IPS-15b (cell line): ENCODE measurements around the gene UBL7.
"Not testable (repeated sequence)": the region's sequence is repeated elsewhere in the genome, so short reads cannot be mapped to it uniquely, and the experiment has no call there.

ENCODE experiments used
- H3K27me3 ChIP-seq: one replicate; pipeline ENCODE4 v1.6.1; 2013; ENCODE audit warnings: low read length; ENCODE audit not compliant: control insufficient read depth, insufficient read depth
- H3K36me3 ChIP-seq: one replicate; pipeline ENCODE4 v1.6.1; 2013; ENCODE audit warnings: low read length; ENCODE audit not compliant: control insufficient read depth, insufficient read depth
- H3K4me1 ChIP-seq: one replicate; pipeline ENCODE4 v1.6.1; 2013; ENCODE audit warnings: mild to moderate bottlenecking, low read length; ENCODE audit not compliant: control insufficient read depth, insufficient read depth
- H3K4me3 ChIP-seq: one replicate; pipeline ENCODE4 v1.5.1; 2013; ENCODE audit warnings: low read depth, low read length
- H3K9ac ChIP-seq: one replicate; pipeline ENCODE4 v1.6.1; 2013; ENCODE audit warnings: low read depth, mild to moderate bottlenecking, low read length
- H3K9me3 ChIP-seq: one replicate; pipeline ENCODE4 v1.6.1; 2013; ENCODE audit warnings: mild to moderate bottlenecking, low read length; ENCODE audit not compliant: control insufficient read depth, insufficient read depth

Gene UBL7

DNA sequence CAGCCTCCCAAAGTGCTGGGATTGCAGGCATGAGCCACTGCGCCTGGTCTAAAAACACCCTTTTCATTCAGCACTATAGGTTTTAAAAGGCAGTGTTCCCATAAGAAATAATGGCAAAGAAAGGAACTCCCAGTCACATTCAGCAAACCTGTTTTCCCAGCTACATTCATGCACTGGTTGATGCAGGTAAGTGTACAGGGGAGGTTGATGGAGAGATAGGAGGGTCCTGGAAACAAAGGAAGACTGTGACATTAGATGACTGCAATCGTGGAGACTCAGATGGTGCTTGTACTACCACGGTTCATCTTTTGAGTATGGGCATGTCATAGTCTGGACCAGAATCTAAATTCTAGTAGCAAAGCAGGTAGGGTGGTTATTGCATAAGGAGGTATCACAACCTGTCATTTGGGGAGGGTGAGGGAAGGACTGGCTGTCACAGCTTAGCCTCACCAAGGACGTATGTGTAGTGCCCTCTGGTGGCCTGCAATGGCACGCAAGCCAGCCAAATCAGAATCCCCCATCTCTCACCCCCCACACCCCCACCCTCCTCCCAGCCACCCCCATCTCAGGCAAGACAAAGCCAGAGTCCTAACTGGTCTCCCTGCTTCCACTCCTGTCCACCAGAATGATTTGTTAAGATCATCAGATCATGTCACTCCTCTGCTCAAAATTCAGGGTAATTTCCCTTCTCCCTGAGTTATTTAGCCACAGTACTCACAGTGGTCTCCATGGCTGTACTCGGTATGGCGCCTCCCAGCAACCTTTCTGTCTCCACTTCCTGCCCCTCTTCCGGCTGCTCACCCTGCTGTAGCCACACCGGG lies 28.8 kb upstream of the UBL7 start:
- Histone ChIP-seq H3K4me1 (no peaks in the 10 kb centered on the region), H3K27me3 (no peaks in the 10 kb centered on the region), H3K9ac (no peak overlapping the region), H3K9me3 (no peaks in the 10 kb centered on the region), H3K36me3 (no peaks in the 10 kb centered on the region), H3K4me3 (peak overlapping the region; percentile 19)

DNA sequence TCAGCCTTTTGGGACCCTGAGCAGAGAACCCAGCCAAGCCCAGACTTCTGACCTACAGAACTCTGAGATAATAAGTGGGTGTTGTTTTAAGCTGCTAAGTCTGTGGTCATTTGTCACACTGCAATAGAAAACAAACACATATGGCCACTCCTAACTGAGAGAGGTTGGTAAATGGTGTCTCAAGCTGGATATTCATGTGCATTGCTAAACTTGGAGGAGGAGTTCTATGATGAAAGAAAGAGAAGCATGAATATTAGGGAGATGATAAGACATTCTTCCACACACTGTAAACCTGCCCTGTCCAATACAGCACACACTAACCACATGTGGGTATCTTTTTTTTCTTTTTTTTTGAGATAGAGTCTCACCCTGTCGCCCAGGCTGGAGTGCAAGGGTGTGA lies 27.8 kb upstream of the UBL7 start:
- Histone ChIP-seq H3K9ac (no peak overlapping the region), H3K36me3 (no peaks in the 10 kb centered on the region), H3K9me3 (no peaks in the 10 kb centered on the region), H3K4me3 (no peak overlapping the region), H3K4me1 (no peaks in the 10 kb centered on the region), H3K27me3 (no peaks in the 10 kb centered on the region)

DNA sequence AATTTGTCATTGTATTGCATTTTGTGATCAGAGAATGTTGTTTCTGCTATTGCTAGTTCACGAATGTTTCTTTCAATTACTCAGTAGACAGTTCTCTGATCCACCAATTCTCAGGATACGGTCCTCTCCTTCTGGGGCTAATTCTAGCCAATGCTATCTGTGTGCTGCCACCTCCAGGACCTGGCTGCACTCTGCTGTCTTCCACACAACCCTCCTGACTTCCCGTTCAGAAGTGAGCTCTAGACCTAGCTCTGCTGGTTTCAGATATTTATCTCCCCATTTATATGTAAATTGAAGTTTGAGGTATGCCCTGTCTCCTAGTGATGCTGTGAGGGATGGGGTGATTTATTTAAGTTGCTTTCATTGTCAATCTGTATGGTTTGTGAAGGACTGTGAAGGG lies 21.7 kb upstream of the UBL7 start:
- Histone ChIP-seq H3K4me3 (no peak overlapping the region), H3K9me3 (no peaks in the 10 kb centered on the region), H3K4me1 (peaks cover 4% of the 10 kb centered on the region), H3K27me3 (no peaks in the 10 kb centered on the region), H3K36me3 (peaks cover 3% of the 10 kb centered on the region), H3K9ac (no peak overlapping the region)

DNA sequence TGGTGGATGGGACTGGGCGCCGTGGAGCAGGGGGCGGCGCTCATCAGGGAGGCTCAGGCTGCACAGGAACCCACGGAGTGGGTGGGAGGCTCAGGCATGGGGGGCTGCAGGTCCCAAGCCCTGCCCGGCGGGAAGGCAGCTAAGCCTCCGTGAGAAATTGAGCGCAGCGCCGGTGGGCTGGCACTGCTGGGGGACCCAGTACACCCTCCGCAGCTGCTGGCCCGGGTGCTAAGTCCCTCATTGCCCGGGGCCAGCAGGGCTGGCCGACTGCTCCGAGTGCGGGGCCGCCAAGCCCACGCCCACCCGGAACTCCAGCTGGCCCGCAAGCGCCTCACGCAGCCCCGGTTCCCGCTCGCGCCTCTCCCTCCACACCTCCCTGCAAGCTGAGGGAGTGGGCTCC lies 19.4 kb upstream of the UBL7 start:
- H3K36me3 ChIP-seq, H3K4me3 ChIP-seq, H3K9ac ChIP-seq, H3K4me1 ChIP-seq, H3K27me3 ChIP-seq, H3K9me3 ChIP-seq: not testable (repeated sequence)

DNA sequence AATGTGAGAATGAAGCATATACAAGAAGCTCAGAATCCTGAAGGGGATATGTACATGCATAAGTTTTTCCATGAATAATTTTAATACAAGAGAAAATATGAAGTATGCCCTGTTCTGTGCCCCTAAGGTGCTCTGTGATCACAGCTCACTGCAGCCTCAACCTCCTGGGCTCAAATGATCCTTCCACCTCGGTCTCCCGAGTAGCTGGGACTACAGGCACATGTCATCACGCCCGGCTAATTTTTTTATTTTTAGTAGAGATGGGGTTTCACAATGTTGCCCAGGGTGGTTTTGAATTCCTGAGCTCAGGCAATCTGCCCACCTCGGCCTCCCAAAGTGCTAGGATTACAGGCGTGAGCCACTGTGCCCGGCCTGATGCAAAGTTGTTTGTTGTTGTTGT lies 10.7 kb upstream of the UBL7 start:
- H3K9ac ChIP-seq, H3K36me3 ChIP-seq, H3K4me1 ChIP-seq, H3K9me3 ChIP-seq, H3K27me3 ChIP-seq, H3K4me3 ChIP-seq: not testable (repeated sequence)

DNA sequence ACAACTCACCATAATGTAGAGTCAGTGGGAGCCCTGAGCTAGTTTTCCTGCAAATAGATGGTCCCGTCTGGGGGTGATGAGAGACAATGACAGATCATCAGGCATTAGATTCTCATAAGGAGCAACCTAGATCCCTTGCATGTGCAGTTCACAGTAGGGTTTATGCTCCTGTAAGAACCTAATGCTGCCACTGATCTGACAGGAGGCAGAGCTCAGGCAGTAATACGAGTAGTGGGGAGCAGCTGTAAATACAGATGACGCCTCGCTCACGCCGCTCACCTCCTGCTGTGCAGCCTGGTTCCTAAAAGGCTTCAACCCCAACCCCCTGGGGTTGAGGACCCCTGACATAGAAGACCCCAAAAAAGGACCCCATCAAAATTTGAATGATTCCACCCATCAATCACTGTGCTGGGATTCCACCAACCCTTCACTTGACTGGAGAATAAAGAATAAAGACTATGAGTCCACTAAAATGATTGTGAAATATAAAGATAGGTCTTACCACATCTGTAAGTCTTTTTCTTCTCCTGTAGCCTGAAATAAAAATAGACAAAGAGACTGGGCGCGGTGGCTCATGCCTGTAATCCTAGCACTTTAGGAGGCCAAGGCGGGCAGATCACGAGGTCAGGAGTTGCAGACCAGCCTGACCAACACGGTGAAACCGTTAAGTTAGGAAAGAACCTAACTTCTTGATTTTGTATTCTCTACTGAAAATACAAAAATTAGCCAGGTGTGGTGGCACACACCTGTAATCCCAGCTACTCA lies 9.9 kb upstream of the UBL7 start:
- no peak overlapping the region for H3K4me3 ChIP-seq
- H3K36me3 ChIP-seq: peaks cover 9% of the 10 kb centered on the region
- no peaks in the 10 kb centered on the region for H3K27me3 ChIP-seq
- no peaks in the 10 kb centered on the region for H3K9me3 ChIP-seq
- H3K4me1 ChIP-seq: no peaks in the 10 kb centered on the region
- H3K9ac ChIP-seq: no peak overlapping the region

DNA sequence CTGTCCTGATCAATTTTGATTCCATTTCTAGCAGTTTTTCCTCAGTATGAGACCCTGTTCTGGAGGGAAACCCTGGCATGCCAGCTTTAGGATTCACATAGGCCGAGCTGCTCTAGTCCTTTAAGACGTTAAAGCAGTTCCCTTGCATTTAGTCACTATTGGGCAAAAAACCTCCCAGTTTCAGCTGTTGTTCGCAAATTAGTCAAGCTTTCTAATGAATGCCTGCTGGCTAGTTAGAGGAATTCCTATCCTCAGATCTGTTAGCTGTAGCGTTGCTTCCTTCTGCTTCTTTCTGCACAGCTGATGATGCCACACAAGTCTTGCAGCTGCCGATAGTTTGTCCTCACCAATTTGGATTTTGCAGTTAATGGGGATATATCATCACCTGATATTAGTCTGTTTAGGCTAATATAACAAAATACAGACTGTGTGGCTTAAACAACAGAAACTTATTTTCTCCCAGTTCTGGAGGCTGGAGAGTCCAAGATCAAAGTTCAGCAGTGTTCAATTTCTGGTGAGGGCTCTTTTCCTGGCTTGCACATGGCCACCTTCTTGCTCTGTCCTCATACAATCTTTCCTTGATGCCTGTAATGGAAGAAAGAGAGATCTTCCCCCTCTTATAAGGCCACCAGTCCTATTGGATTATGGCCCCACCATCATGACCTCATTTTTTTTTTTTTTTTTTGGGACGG lies 7.5 kb upstream of the UBL7 start:
- no peak overlapping the region for H3K4me3 ChIP-seq
- peaks cover 5% of the 10 kb centered on the region for H3K36me3 ChIP-seq
- H3K9ac ChIP-seq: no peak overlapping the region
- no peaks in the 10 kb centered on the region for H3K4me1 ChIP-seq
- H3K9me3 ChIP-seq: no peaks in the 10 kb centered on the region
- H3K27me3 ChIP-seq: no peaks in the 10 kb centered on the region

DNA sequence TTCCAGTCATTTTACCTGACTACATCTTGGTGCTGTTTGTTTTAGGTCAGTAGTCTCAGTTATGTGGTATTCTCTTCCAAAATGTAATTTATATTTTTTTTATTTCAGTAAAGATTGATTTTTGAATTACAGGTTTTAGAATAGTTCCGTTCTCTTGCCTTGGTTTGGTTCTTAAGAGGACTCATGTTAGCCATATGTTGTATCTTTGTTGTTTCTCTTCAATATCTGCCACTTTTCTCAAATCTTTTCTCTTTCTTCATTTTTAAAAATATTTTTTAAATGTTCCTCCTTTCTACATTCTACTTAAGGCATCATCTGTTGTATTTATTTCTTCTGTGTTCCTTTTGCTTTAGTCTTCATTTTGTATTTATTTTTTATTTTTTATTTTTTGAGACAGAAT lies 5.6 kb upstream of the UBL7 start:
- Histone ChIP-seq H3K4me3 (no peak overlapping the region), H3K4me1 (peaks cover 3% of the 10 kb centered on the region), H3K9ac (no peak overlapping the region), H3K27me3 (no peaks in the 10 kb centered on the region), H3K9me3 (no peaks in the 10 kb centered on the region), H3K36me3 (peaks cover under 1% of the 10 kb centered on the region)

DNA sequence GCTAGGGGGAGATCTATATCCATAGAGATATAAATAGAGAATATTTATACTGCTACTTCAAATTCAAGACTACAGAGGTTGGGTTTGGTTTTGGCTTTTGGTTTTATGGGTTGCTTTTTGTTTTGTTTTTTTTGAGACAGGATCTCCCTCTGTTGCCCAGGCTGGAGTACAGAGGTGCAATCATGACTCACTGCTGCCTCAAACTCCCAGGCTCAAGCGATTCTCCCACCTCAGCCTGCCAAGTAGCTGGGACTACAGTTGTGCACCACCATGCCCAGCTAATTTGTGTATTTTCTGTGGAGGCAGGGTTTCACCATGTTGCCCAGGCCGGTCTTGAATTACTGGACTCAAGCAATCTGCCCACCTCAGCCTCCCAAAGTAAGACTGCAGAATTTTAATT lies 3.9 kb upstream of the UBL7 start:
- no peaks in the 10 kb centered on the region for H3K27me3 ChIP-seq
- peaks cover 3% of the 10 kb centered on the region for H3K4me1 ChIP-seq
- no peaks in the 10 kb centered on the region for H3K36me3 ChIP-seq
- H3K4me3 ChIP-seq: no peak overlapping the region
- H3K9me3 ChIP-seq: no peaks in the 10 kb centered on the region
- H3K9ac ChIP-seq: no peak overlapping the region

DNA sequence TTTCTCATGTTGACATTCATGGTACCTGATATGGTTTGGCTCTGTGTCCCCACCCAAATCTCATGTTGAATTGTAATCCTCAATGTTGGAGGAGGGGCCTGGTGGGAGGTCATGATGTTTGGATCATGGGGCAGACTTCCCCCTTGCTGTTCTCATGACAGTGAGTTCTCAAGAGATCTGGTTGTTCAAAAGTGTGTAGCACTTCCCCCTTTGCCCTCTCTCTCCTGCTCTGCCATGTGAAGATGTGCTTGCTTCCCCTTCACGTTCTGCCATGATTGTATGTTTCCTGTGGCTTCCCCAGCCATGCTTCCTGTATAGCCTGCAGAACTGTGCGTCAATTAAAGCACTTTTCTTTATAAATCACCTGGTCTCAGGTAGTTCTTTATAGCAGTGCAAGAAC lies 3.3 kb upstream of the UBL7 start:
- Histone ChIP-seq H3K9ac (no peak overlapping the region), H3K4me1 (peaks cover 3% of the 10 kb centered on the region), H3K36me3 (no peaks in the 10 kb centered on the region), H3K27me3 (no peaks in the 10 kb centered on the region), H3K9me3 (no peaks in the 10 kb centered on the region), H3K4me3 (no peak overlapping the region)

DNA sequence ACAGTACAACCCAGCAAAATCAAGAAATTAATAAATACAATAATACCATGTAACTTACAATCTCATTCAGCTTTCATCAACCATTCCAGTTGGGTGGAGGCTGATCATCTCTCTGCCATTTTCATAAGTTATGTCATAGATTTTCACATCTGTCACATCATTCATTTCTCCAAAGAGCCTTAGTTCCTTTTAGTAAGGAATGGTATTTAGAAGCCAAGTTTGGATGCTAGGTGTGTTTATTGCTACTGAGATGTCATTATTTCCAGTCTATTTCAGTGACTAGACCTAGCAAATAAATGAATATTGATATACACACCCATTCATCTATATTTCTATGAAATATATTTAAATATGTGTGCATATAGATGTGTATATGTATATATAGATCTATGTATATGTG lies 2.7 kb upstream of the UBL7 start:
- H3K9ac ChIP-seq: no peak overlapping the region
- H3K27me3 ChIP-seq: no peaks in the 10 kb centered on the region
- H3K4me1 ChIP-seq: peaks cover 3% of the 10 kb centered on the region
- no peaks in the 10 kb centered on the region for H3K36me3 ChIP-seq
- H3K4me3 ChIP-seq: no peak overlapping the region
- no peaks in the 10 kb centered on the region for H3K9me3 ChIP-seq
